DOHH2 (cell line): ENCODE results near the gene FMNL2.

Source experiments
- EZH2phosphoT487 ChIP-seq: fragments of 200-600 bp; sonication (generic); IDR thresholded peaks from 2 replicates; pipeline ENCODE4 v1.6.1; 2017; ENCODE audit warnings: borderline replicate concordance, mild to moderate bottlenecking, antibody characterized with exemption, low read length, moderate library complexity, mixed read lengths
- TF ChIP-seq, protein P1 (sequence below): fragments of 200-600 bp; sonication (generic); IDR thresholded peaks from one replicate; pipeline ENCODE4 v1.5.1; 2014; ENCODE audit warnings: antibody characterized with exemption, mild to moderate bottlenecking, low read depth, low read length; ENCODE audit not compliant: poor library complexity, severe bottlenecking

DNA sequence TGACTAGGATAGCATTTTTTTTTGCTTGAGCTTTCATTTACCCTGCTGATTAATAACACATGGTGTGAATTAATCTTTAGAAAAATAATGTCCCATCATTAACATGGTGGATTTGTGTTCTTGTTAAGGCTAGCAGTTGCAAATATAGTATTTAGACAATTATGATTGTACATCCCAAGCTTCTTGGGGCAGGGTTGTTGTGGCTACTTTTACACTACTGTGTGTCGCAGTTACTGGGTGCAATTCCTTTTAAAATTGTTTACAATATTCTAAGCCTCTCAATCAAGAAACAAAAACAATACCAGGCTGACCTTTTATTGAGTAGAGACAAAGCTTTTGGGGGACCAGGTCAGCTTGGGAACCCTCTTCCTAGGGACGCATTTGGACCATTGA lies 2.5 kb downstream of the FMNL2 start:
- TF ChIP-seq, protein P1, sequence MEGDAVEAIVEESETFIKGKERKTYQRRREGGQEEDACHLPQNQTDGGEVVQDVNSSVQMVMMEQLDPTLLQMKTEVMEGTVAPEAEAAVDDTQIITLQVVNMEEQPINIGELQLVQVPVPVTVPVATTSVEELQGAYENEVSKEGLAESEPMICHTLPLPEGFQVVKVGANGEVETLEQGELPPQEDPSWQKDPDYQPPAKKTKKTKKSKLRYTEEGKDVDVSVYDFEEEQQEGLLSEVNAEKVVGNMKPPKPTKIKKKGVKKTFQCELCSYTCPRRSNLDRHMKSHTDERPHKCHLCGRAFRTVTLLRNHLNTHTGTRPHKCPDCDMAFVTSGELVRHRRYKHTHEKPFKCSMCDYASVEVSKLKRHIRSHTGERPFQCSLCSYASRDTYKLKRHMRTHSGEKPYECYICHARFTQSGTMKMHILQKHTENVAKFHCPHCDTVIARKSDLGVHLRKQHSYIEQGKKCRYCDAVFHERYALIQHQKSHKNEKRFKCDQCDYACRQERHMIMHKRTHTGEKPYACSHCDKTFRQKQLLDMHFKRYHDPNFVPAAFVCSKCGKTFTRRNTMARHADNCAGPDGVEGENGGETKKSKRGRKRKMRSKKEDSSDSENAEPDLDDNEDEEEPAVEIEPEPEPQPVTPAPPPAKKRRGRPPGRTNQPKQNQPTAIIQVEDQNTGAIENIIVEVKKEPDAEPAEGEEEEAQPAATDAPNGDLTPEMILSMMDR: no peak
- no peak for TF ChIP-seq EZH2phosphoT487
